CD4-positive, alpha-beta T cell treated with Interleukin-12 subunit alpha and Interleukin-12 subunit beta, for 1 hour (primary cell): ENCODE measurements around the gene KIAA0513.

Source experiments
- DNase-seq: peaks from one replicate; pipeline ENCODE4 v3.0.0-alpha.2; 2020

Gene KIAA0513

DNA sequence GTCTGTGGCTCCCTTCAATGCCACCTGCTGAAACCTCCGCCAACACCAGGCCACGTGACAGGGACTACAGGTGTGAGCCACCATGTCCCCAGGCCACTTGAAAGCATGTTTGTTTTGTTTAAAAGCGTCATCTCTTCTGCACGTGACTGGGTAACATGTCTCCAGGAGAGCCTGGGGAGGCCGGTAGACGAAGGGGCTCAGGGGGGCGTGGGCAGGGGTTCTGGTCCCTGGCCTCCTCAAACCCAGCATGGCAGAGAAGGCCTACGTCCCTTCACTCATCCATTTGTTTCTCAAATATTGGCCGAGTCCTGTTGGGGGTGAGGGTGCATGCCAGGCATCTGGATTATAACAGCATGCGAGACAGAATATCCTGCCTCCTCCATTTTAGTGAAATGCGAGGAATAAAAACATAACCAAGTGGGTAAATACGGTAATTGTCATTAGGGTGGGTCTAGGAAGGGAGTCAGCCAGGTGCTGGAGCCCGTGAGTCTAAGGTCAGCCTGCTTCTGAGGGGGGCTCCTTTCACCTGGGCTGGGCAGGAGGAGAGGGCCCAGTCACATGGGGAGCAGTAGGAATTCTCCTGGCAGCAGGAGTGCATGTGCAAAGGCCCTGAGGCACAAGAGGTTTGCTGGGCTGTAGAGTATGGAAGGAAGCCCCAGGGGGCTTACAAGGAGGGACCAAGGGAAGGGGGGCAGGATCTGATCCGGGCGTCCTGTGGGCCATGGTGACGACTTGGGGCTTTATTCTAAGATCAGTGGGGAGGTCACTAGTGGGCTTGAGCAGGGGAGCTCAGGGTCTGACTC, 111.4 kb downstream of the KIAA0513 start:
- no peak for DNase-seq

- no peak for DNase-seq
Measured at GRCh38 chr16:85139881-85140339, 112.3 kb downstream of the KIAA0513 start.

DNA sequence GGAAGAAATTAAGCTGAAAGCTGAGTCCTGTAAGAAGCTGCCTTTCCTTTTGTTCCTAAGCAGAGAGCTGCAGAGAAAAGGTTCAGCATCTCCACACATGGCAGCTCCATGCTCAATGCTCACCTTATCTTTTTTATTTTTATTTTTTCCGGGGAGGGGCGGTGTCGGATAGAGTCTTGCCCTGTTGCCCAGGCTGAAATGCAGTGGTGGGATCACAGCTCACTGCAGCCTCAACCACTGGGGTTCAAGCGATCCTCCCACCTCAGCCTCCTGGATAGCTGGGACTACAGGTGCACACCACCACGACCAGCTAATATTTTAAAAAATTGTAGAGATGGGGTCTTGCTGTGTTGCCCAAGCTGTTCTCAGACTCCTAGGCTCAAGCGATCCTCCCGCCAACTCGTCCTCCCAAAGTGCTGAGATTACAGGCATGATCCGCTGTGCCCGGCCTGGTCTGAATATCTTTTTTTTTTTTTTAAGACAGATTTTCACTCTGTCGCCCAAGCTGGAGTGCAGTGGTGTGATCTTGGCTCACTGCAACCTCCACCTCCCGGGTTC, 112.9 kb downstream of the KIAA0513 start:
- no peak for DNase-seq

- DNase-seq: no peak
Measured at GRCh38 chr16:85141491-85142128, 114.0 kb downstream of the KIAA0513 start.

GRCh38 chr16:85142129-85142513, 114.5 kb downstream of the KIAA0513 start:
- DNase-seq: no peak

- no peak for DNase-seq
Measured at GRCh38 chr16:85142771-85143211, 115.2 kb downstream of the KIAA0513 start.
